Epidermal melanocyte (primary cell): ENCODE measurements around the gene HPCAL1.

ENCODE experiments used
- DNase-seq: peaks from one replicate; pipeline ENCODE4 v3.0.0; 2011; ENCODE audit warnings: low spot score; ENCODE audit not compliant: insufficient read length

HPCAL1 gene

GRCh38 chr2:10369269-10370255 lies 66.9 kb downstream of the HPCAL1 start:
- no peak for DNase-seq

GRCh38 chr2:10370390-10370789 lies 67.7 kb downstream of the HPCAL1 start:
- no peak for DNase-seq

GRCh38 chr2:10370895-10371294 lies 68.2 kb downstream of the HPCAL1 start:
- DNase-seq = no peak

GRCh38 chr2:10371441-10372196 lies 68.9 kb downstream of the HPCAL1 start:
- DNase-seq = peak; percentile 56

GRCh38 chr2:10372203-10372861 lies 69.6 kb downstream of the HPCAL1 start:
- no peak for DNase-seq

GRCh38 chr2:10372862-10373240 lies 70.1 kb downstream of the HPCAL1 start:
- no peak for DNase-seq

- no peak for DNase-seq
Observed at GRCh38 chr2:10373931-10374330, 71.2 kb downstream of the HPCAL1 start.

GRCh38 chr2:10374362-10374943 lies 71.7 kb downstream of the HPCAL1 start:
- DNase-seq = no peak

GRCh38 chr2:10375570-10376281 lies 73.0 kb downstream of the HPCAL1 start:
- no peak for DNase-seq

GRCh38 chr2:10377052-10377746 lies 74.5 kb downstream of the HPCAL1 start:
- no peak for DNase-seq

- DNase-seq = no peak
Observed at GRCh38 chr2:10377747-10378085, 75.0 kb downstream of the HPCAL1 start.

- no peak for DNase-seq
Observed at GRCh38 chr2:10378189-10378588, 75.5 kb downstream of the HPCAL1 start.

- no peak for DNase-seq
Observed at GRCh38 chr2:10380048-10380926, 77.6 kb downstream of the HPCAL1 start.

- no peak for DNase-seq
Observed at GRCh38 chr2:10381997-10382353, 79.3 kb downstream of the HPCAL1 start.

GRCh38 chr2:10382354-10383061 lies 79.8 kb downstream of the HPCAL1 start:
- no peak for DNase-seq

- no peak for DNase-seq
Observed at GRCh38 chr2:10383960-10384734, 81.4 kb downstream of the HPCAL1 start.

- DNase-seq = no peak
Observed at GRCh38 chr2:10385501-10385900, 82.8 kb downstream of the HPCAL1 start.
